Measurements from ENCODE around the gene GDF15. TPM values are rescaled to one million over a fixed set of nuclear protein-coding genes. Genes with fewer than 3 reads are reported as not detected.
A peak's percentile ranks its signal among the peaks of the same experiment; 100 is the strongest.

Gene GDF15
- total RNA-seq, 4 donors from 2014 or later = 6.8 to 11.6 (median 9.0) TPM

GRCh38 chr19:18432275-18433014 lies 46.5 kb downstream of the GDF15 start:
- Histone ChIP-seq H3K36me3 (no peaks in the 10 kb centered on the region), H3K27me3 (no peaks in the 10 kb centered on the region), H3K27ac (peak overlapping the region in 3 of 4 donors; percentile 59 to 88 (median 71)), H3K4me3 (peak overlapping the region in 3 of 4 donors; percentile 53 to 72 (median 58)), H3K4me1 (peaks cover 0 to 47% (median 37%) of the 10 kb centered on the region in 4 donors), H3K9me3 (no peaks in the 10 kb centered on the region)
- no peak for DNase-seq
- TF ChIP-seq POLR2A (IDR thresholded peaks at IDR 0.05) = no peak
- TF ChIP-seq CTCF (IDR thresholded peaks at IDR 0.05) = no peak

GRCh38 chr19:18433015-18433691 lies 47.2 kb downstream of the GDF15 start:
- Histone ChIP-seq H3K9me3 (no peaks in the 10 kb centered on the region), H3K27me3 (no peaks in the 10 kb centered on the region), H3K4me3 (peak overlapping the region; percentile 48 to 72 (median 56)), H3K36me3 (no peaks in the 10 kb centered on the region), H3K4me1 (peaks cover 0 to 49% (median 39%) of the 10 kb centered on the region in 4 donors), H3K27ac (peak overlapping the region; percentile 59 to 88 (median 65))
- TF ChIP-seq POLR2A (IDR thresholded peaks at IDR 0.05) (no peak), CTCF (IDR thresholded peaks at IDR 0.05) (no peak)
- peak in 2 of 3 donors; percentile 66 to 78 for DNase-seq

- Histone ChIP-seq H3K4me3 (peak overlapping the region; percentile 48 to 72 (median 56)), H3K9me3 (no peaks in the 10 kb centered on the region), H3K27me3 (no peaks in the 10 kb centered on the region), H3K4me1 (peaks cover 0 to 48% (median 39%) of the 10 kb centered on the region in 4 donors), H3K36me3 (no peaks in the 10 kb centered on the region), H3K27ac (peak overlapping the region; percentile 59 to 88 (median 65))
- DNase-seq = peak in 1 of 3 donors; percentile 54
- TF ChIP-seq CTCF (IDR thresholded peaks at IDR 0.05) (no peak), POLR2A (IDR thresholded peaks at IDR 0.05) (no peak)
These were observed 47.9 kb downstream of the GDF15 start for GRCh38 chr19:18433735-18434398.

GRCh38 chr19:18434411-18435175 lies 48.6 kb downstream of the GDF15 start:
- Histone ChIP-seq H3K36me3 (no peaks in the 10 kb centered on the region), H3K9me3 (no peaks in the 10 kb centered on the region), H3K27me3 (no peaks in the 10 kb centered on the region), H3K27ac (peak overlapping the region in 1 of 4 donors; percentile 59), H3K4me3 (no peak overlapping the region), H3K4me1 (peaks cover 0 to 41% (median 34%) of the 10 kb centered on the region in 4 donors)
- DNase-seq = peak in 1 of 3 donors; percentile 50
- TF ChIP-seq CTCF (IDR thresholded peaks at IDR 0.05) (no peak), POLR2A (IDR thresholded peaks at IDR 0.05) (no peak)

Measured in Peyer's patch (tissue), 4 donors.